Measurements from ENCODE around the gene ABCC1. TPM values are rescaled to one million over a fixed set of nuclear protein-coding genes. Genes with fewer than 3 reads are reported as not detected.

The ABCC1 gene
- total and polyA plus RNA-seq, 12 donors, result 12.4 to 38.8 (median 28.0) TPM

GRCh38 chr16:15946257-15947044, 3.0 kb upstream of the ABCC1 start:
- H3K36me3 ChIP-seq (replicated peaks in 1 of 2), result no peaks in the 10 kb centered on the region
- no peaks in the 10 kb centered on the region for H3K27me3 ChIP-seq
- TF ChIP-seq POLR2A (IDR thresholded peaks at IDR 0.05), result no peak
- no peak for TF ChIP-seq CTCF (IDR thresholded peaks at IDR 0.05)
- peaks cover 5 to 16% of the 10 kb centered on the region in 2 donors for H3K4me1 ChIP-seq (replicated peaks in 1 of 2)
- intact Hi-C loops (cut with DNase I), result no loop called here
- H3K9me3 ChIP-seq (replicated peaks in 1 of 3), result no peaks in the 10 kb centered on the region
- 80 to 84% (median 81%) methylated on average over 10 of the region's 10 CpGs for WGBS, 4 donors
- no peak overlapping the region for H3K4me3 ChIP-seq
- DNase-seq, result no peak
- H3K27ac ChIP-seq, result no peak overlapping the region

GRCh38 chr16:15947983-15948509, 1.4 kb upstream of the ABCC1 start:
- no peak for DNase-seq
- no peaks in the 10 kb centered on the region for H3K36me3 ChIP-seq (replicated peaks in 1 of 2)
- WGBS, 4 donors, result 95 to 98% (median 97%) methylated on average over 4 of the region's 4 CpGs

GRCh38 chr16:15948532-15949209, 745 bp upstream of the ABCC1 start:
- Histone ChIP-seq H3K4me3 (peak overlapping the region in 3 of 4 donors; percentile 16 to 99 (median 31)), H3K27me3 (no peaks in the 10 kb centered on the region), H3K4me1 (replicated peaks in 1 of 2) (peaks cover 19 to 38% of the 10 kb centered on the region in 2 donors), H3K9me3 (replicated peaks in 1 of 3) (no peaks in the 10 kb centered on the region), H3K36me3 (replicated peaks in 1 of 2) (no peaks in the 10 kb centered on the region), H3K27ac (peak overlapping the region in 1 of 5 donors; percentile 60)
- TF ChIP-seq POLR2A (IDR thresholded peaks at IDR 0.05), result no peak
- no peak for TF ChIP-seq CTCF (IDR thresholded peaks at IDR 0.05)
- intact Hi-C loops (cut with DNase I), result no loop called here
- 64 to 82% (median 68%) methylated on average over 10 to 18 of the region's 18 CpGs for WGBS, 4 donors
- DNase-seq, result no peak

More at GRCh38 chr16:15947983-15948509, 1.4 kb upstream of the ABCC1 start:
- H3K9me3 ChIP-seq (replicated peaks in 1 of 3), result no peaks in the 10 kb centered on the region
- no peak overlapping the region for H3K4me3 ChIP-seq
- no peak overlapping the region for H3K27ac ChIP-seq
- H3K27me3 ChIP-seq, result no peaks in the 10 kb centered on the region
- TF ChIP-seq POLR2A (IDR thresholded peaks at IDR 0.05), result no peak
- no peak for TF ChIP-seq CTCF (IDR thresholded peaks at IDR 0.05)
- intact Hi-C loops (cut with DNase I), result no loop called here
- H3K4me1 ChIP-seq (replicated peaks in 1 of 2), result peaks cover 19 to 32% of the 10 kb centered on the region in 2 donors

- H3K9me3 ChIP-seq (replicated peaks in 1 of 3), result no peaks in the 10 kb centered on the region
- peak overlapping the region; percentile 29 to 99 (median 74) for H3K4me3 ChIP-seq
- TF ChIP-seq POLR2A (IDR thresholded peaks at IDR 0.05) (peak in 1 of 2 donors; percentile 63), CTCF (IDR thresholded peaks at IDR 0.05) (no peak)
- WGBS, 4 donors, result 1 to 2% (median 1%) methylated on average over 12 to 18 of the region's 18 CpGs
- peaks cover 19 to 38% of the 10 kb centered on the region in 2 donors for H3K4me1 ChIP-seq (replicated peaks in 1 of 2)
- peak in 6 of 7 donors; percentile 36 to 72 (median 53) for DNase-seq
- no peaks in the 10 kb centered on the region for H3K27me3 ChIP-seq
- intact Hi-C loops (cut with DNase I), result loop anchor here in 1 of 2 donors (5.0 kb wide), 1 partner anchor 58 kb away; no protein-coding TSS in a partner anchor
- H3K36me3 ChIP-seq (replicated peaks in 1 of 2), result no peaks in the 10 kb centered on the region
- peak overlapping the region; percentile 53 to 92 (median 78) for H3K27ac ChIP-seq
Measured at GRCh38 chr16:15950161-15950854, 892 bp downstream of the ABCC1 start.

Measured in adrenal gland (tissue), 12 donors.